Testis (tissue), 2 donors: ENCODE measurements around the gene CAMKK2.

Experiments used
- CTCF ChIP-seq, 3 experiments: fragments of 450-650 bp in 2 of 3; fragments of 200-600 bp in 1 of 3; sonication (generic) in 1 of 3; IDR thresholded peaks; one replicate each; pipeline ENCODE4 v1.5.1; 2016 to 2019; ENCODE audit warnings: antibody characterized with exemption in 3 of 3, mild to moderate bottlenecking in 2 of 3, moderate library complexity in 1 of 3
- POLR2A ChIP-seq: fragments of 450-650 bp; IDR thresholded peaks from one replicate; pipeline ENCODE4 v1.6.1; 2017; ENCODE audit warnings: antibody characterized with exemption, mild to moderate bottlenecking, moderate library complexity

- TF ChIP-seq CTCF (IDR thresholded peaks at IDR 0.05) (no peak), POLR2A (no peak)
These were observed 107.4 kb downstream of the CAMKK2 start for GRCh38 chr12:121189131-121189530.
